Superior temporal gyrus (tissue), 1 donor: ENCODE data around the gene ENTPD7.
"Not testable (repeated sequence)": the region's sequence is repeated elsewhere in the genome, so short reads cannot be mapped to it uniquely, and the experiment has no call there.

Experiments
- DNase-seq: peaks from one replicate; pipeline ENCODE4 v3.0.0-alpha.2; 2016; ENCODE audit errors: extremely low spot score

ENTPD7 gene

DNA sequence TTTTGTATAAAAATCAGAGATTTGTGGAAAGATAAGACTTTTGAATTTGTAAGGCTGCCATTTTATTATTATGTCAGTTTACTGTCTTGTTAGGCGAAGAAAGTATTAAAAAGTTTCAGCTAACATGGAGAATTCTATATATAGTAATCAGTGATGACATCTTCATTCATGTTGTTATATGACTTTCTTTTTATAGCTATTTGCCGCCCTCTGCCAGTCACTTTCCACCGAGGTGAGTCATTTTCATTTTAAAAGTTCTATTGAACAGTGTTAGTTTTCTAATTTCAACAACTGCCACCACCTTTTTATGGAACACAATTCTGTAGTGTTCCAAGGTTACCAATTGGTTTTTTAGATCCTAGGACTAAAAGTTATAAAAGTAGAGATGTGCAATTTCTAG, 84.5 kb downstream of the ENTPD7 start:
- DNase-seq = no peak

- not testable (repeated sequence) for DNase-seq
Measured at GRCh38 chr10:99746166-99746565, 86.9 kb downstream of the ENTPD7 start.

DNA sequence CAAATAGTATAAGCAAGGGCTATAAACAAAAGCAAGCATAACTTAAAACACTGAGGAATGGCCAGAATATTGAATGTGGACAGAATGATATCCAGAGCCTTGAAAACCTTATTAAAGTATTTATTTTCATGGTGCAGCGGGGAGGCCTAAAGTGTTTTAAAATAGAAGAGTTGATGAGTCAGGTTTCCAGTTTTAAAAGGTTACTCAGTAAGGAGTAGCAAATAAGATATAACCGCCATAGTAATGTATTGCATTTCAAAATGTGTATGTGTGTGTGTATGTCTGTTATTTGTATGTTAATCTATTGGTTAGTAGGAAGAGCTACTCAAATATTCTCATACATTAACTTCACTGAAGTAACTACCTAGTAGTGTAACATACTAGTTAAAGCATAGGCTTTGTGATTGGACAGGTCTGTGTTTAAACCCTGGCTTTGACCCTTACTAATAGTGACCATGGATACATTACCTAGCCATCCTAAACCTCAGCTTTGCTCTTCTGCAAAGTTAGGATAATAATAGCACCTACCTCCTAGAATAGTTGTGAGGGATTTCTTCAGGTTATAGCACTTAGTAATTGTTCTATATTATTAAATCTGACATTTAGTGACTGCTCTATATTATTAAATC, 89.6 kb downstream of the ENTPD7 start:
- DNase-seq = no peak

DNA sequence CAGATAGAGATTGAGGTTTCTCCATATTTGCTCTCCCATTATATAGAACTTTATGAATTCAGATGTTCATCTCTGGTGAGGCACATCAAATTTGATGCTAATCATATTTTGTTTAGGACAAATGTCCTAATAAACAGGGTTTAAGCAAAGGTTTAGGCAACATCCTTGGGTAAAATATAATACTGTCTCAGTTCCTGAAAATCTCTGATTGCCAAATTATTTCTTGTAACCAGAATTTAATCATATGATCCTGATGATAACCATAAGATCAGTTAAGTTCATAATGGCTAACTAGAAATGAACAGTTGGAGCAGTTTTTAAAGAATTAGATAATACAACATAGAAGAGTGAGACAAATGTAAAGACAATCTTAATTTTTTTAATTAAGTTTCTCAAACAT, 91.3 kb downstream of the ENTPD7 start:
- no peak for DNase-seq

GRCh38 chr10:99754670-99755069, 95.4 kb downstream of the ENTPD7 start:
- DNase-seq = no peak
